ES-I3 (cell line): Measurements from ENCODE around the gene DMGDH.

Experiments used
- H3K36me3 ChIP-seq: 2 replicates; pipeline ENCODE4 v1.6.1; 2013; ENCODE audit warnings: mild to moderate bottlenecking, low read length, control low read depth, moderate library complexity; ENCODE audit not compliant: insufficient read depth
- H3K4me1 ChIP-seq: 2 replicates; pipeline ENCODE4 v1.6.1; 2013; ENCODE audit warnings: mild to moderate bottlenecking, control low read depth, low read length; ENCODE audit not compliant: insufficient read depth
- H3K9ac ChIP-seq: 2 replicates; pipeline ENCODE4 v1.6.1; 2013; ENCODE audit warnings: low read depth, mild to moderate bottlenecking, low read length, moderate library complexity
- H3K9me3 ChIP-seq: 2 replicates; pipeline ENCODE4 v1.6.1; 2013; ENCODE audit warnings: mild to moderate bottlenecking, low read length, moderate library complexity; ENCODE audit not compliant: control insufficient read depth, insufficient read depth

DMGDH gene

DNA sequence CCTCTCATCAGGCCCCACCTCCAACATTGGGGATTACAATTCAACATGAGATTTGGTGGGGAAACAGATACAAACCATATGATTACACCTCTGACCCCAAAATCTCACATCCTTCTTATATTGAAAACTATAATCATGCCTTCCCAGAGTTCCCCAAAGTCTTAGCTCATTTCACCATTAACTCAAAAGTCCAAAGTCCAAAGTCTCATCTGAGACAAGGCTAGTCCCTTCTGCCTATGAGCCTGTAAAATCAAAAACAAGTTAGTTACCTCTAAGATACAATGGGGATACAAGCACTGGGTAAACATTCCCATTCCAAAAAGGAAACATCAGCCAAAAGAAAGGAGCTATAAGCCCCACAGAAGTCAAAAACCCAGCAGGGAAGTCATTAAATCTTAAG lies 57.6 kb downstream of the DMGDH start:
- H3K4me1 ChIP-seq: no peaks in the 10 kb centered on the region
- no peaks in the 10 kb centered on the region for H3K36me3 ChIP-seq
- H3K9ac ChIP-seq: no peak overlapping the region
- H3K9me3 ChIP-seq: peaks cover 5% of the 10 kb centered on the region

DNA sequence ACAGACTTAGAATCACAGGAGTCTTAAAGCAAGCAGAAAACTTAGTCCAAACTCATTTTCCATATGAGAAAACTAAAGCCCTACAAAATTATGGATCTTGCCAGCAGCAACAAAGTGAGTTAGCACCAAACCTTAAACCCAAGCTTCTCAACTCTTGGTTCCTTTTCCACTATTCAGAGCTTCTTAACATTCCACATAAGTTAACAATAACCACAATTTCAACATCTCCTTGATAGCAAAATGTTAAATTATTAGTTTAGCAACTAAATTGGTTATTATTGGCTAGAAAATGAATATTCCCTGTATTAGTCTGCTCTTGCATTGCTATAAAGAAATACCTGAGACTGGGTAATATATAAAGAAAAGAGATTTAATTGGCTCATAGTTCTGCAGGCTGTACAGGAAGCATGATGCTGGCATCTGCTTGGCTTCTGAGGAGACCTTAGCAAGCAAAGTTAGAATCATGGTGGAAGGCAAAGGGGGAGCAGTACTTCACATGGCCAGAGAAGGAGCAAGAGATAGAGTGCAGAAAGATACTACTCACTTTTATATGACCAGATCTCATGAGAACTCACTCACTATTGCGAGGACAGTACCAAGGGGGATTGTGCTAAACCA lies 58.1 kb downstream of the DMGDH start:
- Histone ChIP-seq H3K36me3 (no peaks in the 10 kb centered on the region), H3K9me3 (peaks cover 5% of the 10 kb centered on the region), H3K9ac (no peak overlapping the region), H3K4me1 (no peaks in the 10 kb centered on the region)

- H3K9ac ChIP-seq: no peak overlapping the region
- H3K9me3 ChIP-seq: peaks cover 5% of the 10 kb centered on the region
- H3K36me3 ChIP-seq: no peaks in the 10 kb centered on the region
- H3K4me1 ChIP-seq: no peaks in the 10 kb centered on the region
These were observed 61.1 kb downstream of the DMGDH start for GRCh38 chr5:79008362-79008761.

DNA sequence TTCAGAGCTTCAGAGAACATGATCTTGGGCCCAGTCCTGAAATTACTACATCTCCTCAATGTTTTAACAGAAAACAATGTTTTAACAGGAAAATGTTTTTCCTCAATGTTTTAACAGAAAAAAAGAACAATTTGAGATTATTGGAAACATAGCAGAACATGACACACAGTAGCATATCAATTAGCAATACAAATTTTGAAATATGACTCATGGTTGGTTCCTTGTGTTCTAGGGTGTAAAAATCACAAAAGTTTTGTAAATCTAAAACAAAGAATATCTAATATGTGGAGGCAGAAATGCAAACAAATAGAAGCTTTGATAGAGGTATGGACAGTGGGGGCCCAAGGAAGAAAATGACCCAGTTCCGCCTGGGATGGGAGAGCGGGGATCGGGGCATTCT lies 61.6 kb downstream of the DMGDH start:
- no peaks in the 10 kb centered on the region for H3K4me1 ChIP-seq
- H3K9ac ChIP-seq: no peak overlapping the region
- H3K9me3 ChIP-seq: peaks cover under 1% of the 10 kb centered on the region; the same call in 1 of the 2 replicates
- no peaks in the 10 kb centered on the region for H3K36me3 ChIP-seq

GRCh38 chr5:79005936-79006631 lies 63.4 kb downstream of the DMGDH start:
- H3K36me3 ChIP-seq: no peaks in the 10 kb centered on the region
- no peaks in the 10 kb centered on the region for H3K4me1 ChIP-seq

DNA sequence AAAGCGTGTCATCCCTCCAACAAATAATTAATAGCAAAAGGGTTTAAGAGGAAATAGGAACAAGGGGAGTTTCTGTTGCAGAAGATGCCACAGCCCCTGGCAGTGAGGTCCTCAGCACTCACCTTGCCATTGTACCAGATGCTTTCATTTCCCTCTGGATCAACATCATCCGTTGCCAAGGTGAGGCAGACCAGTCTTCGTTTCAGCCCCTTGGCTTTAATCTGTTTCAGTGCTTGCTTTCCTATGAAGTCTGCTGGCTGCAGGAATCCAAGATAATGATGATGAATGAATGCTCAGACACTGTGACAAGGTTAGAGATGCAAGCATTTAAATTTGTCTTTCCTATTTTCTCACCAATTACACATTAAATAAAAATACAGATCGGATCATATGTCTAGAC lies 64.3 kb downstream of the DMGDH start:
- H3K9me3 ChIP-seq: no peaks in the 10 kb centered on the region
- H3K36me3 ChIP-seq: no peaks in the 10 kb centered on the region
- no peak overlapping the region for H3K9ac ChIP-seq
- H3K4me1 ChIP-seq: no peaks in the 10 kb centered on the region

More at GRCh38 chr5:79005936-79006631, 63.4 kb downstream of the DMGDH start:
- H3K9ac ChIP-seq: no peak overlapping the region
- no peaks in the 10 kb centered on the region for H3K9me3 ChIP-seq

DNA sequence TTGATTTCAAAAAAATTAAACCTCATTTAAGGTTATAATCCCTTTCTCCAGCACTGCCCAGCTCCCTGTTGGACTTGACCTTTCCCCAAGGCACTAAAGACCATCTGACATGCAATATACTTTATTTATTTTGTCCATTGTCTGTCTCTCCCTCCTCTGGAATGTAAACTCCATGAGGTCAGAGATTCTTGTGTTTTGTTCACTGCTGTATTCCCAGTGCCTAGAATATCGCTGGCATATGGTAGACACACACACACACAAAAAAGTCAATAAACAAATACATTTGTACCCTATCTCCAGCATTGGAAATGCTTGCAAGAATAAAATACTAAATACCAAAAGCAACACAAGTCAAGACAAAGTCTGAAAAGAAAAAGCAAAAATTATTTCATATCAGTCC lies 67.1 kb downstream of the DMGDH start:
- Histone ChIP-seq H3K4me1 (no peaks in the 10 kb centered on the region), H3K9me3 (no peaks in the 10 kb centered on the region), H3K36me3 (no peaks in the 10 kb centered on the region), H3K9ac (no peak overlapping the region)

- Histone ChIP-seq H3K4me1 (no peaks in the 10 kb centered on the region), H3K36me3 (no peaks in the 10 kb centered on the region), H3K9ac (no peak overlapping the region), H3K9me3 (no peaks in the 10 kb centered on the region)
These were observed 68.0 kb downstream of the DMGDH start for GRCh38 chr5:79001471-79001870.

DNA sequence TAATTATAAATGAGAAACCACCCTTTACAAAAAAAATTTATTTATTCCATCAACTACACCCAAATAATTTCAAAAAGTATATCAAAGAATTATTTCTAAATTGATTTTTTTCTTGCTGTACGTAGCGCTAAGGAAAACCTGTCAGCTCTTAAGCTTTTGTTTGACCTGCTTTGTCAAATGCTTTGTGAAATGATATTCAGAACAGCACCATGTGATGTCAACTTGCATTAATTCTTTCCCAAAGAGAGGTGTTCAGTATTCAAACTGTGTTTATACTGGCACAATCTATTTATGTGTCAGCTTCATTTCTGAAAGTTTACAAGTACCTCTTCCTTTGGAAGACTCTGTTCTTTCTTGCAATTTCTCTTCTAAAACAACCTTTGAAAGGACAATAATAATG lies 72.4 kb downstream of the DMGDH start:
- no peak overlapping the region for H3K9ac ChIP-seq

DNA sequence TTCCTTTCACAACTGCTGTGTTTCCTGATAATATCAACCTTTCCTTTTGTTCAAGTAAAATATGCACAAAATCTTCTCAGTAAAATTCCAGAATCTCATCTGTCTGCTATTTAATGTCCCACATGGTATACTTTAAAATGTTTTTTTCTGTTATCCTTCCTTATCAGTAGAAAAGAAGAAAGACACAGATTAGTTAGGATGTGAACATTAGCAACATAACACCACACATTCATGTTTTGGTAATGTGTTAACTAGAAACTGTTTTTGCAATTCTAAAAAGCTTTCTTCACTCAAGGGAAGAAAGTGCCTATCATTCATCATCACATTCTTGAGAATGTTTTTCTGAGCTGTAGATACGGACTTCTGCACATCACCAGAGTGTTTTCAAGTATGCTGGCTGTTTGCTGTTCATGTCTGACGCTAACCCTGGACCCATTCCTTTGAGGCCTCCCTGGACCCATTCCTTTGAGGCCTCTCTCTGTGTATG lies 73.9 kb downstream of the DMGDH start:
- Histone ChIP-seq H3K4me1 (no peaks in the 10 kb centered on the region), H3K9ac (no peak overlapping the region), H3K9me3 (no peaks in the 10 kb centered on the region; the same call in 1 of the 2 replicates), H3K36me3 (no peaks in the 10 kb centered on the region)

More for the DNA sequence above, 72.4 kb downstream of the DMGDH start:
- H3K9me3 ChIP-seq: no peaks in the 10 kb centered on the region; the same call in 1 of the 2 replicates
- H3K36me3 ChIP-seq: no peaks in the 10 kb centered on the region
- no peaks in the 10 kb centered on the region for H3K4me1 ChIP-seq

- Histone ChIP-seq H3K9ac (no peak overlapping the region), H3K36me3 (no peaks in the 10 kb centered on the region), H3K4me1 (no peaks in the 10 kb centered on the region), H3K9me3 (no peaks in the 10 kb centered on the region; the same call in 1 of the 2 replicates)
These were observed 76.3 kb downstream of the DMGDH start for GRCh38 chr5:78993165-78993564.

GRCh38 chr5:78992146-78992545 lies 77.3 kb downstream of the DMGDH start:
- no peaks in the 10 kb centered on the region; the same call in 1 of the 2 replicates for H3K9me3 ChIP-seq
- H3K4me1 ChIP-seq: no peaks in the 10 kb centered on the region
- no peak overlapping the region for H3K9ac ChIP-seq

DNA sequence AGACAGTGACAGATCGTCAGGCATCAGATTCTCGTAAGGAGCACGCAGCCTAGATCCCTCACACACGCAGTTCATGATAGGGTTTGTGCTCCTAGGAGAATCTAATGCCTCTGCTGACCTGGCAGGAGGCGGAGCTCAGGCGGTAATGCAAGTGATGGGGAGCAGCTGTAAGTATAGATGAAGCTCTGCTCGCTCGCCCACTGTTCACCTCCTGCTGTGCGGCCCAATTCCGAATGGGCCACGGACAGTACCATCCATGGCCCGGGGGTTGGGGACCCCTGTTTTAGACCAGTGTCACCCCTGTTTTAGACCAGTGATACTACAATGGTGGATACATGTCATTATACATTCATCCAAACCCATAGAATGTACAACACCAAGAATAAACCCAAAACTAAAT lies 80.4 kb downstream of the DMGDH start:
- Histone ChIP-seq H3K9me3 (no peaks in the 10 kb centered on the region), H3K36me3 (no peaks in the 10 kb centered on the region), H3K4me1 (peaks cover 3% of the 10 kb centered on the region), H3K9ac (no peak overlapping the region)

More at GRCh38 chr5:78992146-78992545, 77.3 kb downstream of the DMGDH start:
- no peaks in the 10 kb centered on the region for H3K36me3 ChIP-seq

DNA sequence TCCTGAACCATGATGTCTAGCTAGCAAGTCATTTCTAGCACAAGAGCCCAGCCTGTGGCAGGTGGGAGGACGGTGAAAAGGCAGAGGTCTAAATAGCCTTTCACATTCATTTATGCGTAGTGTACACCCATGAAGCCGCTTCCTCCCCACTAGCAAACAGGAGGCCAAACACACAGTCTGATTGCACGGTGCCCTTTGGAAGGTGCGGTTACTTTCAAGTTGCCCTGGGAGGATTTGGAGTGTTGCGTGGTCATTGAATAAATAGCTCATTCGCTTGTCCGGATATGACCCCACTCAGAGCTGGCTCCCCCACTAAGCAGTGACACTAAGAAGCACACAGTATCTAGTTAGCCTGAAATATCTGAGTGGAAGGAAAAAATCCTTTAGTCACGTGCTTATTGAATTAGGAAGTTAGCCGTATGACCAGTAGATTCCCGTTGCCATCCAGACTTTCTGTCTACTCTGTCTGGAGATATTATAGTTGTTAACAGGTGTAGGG lies 83.7 kb downstream of the DMGDH start:
- peak overlapping the region; percentile 80; the same call in 1 of the 2 replicates for H3K9ac ChIP-seq
- no peaks in the 10 kb centered on the region for H3K9me3 ChIP-seq
- H3K36me3 ChIP-seq: no peaks in the 10 kb centered on the region
- peaks cover 3% of the 10 kb centered on the region for H3K4me1 ChIP-seq
